ENCODE data around the gene NCBP1.

The NCBP1 gene

DNA sequence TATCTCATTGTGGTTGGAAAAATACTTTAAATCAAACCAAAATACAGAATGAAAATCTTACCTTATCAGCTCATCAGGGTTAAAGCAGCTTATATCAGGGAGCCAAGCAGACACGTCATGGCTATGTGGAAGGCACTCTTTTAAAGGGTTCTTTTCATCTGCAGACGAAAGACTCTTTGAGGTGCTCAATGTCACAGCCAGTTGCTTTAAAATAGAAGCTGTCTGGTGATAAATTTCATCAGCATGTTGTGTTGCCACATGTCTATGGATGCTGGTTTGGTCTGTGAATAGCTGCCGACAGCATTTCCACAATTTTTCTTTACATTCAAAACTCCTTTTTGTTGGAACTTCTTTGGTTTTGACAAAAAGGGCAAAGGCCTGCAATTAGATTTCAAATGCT lies 8.0 kb upstream of the NCBP1 start:
- DNase-seq = no peak

DNA sequence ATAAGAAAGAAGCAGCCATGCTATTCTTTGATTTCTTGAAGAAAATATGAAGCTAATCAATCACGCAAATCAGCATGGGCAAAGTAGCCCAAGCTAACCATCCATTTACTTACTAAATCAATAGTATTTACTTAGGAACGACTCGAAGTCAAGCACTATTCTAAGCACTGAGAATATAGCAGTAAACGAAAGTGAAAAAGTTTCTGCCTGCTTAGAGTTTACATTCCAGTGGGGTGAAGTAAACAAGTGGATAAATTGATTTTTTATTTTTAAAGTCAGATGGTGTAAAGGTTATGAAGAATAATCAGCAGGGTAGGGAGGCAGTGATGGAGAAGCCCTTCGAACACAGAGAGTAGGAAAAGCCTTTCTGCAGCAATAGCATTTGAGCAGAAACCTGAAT lies 6.0 kb upstream of the NCBP1 start:
- DNase-seq = no peak

- DNase-seq = no peak
Measured at GRCh38 chr9:97628668-97629067, 5.0 kb upstream of the NCBP1 start.

- DNase-seq = no peak
Measured at GRCh38 chr9:97629156-97629555, 4.5 kb upstream of the NCBP1 start.

DNA sequence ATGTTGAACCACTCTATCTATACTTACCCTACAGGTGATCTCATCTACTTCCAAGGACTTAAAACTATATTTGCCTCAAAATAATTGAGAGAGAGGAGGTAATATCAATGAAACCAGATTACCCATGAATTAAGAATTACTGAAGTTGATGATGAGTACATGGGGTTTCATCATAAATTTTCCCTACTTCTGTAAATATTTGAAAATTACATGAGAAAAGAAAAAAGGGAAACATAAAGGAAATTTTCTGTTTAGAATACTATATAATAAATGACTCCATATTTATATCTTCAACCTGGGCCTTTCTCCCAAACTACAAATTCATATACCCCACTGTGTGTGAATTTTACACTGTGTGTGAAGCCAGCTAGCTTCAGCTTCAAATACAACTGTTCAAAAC lies 3.0 kb upstream of the NCBP1 start:
- DNase-seq = no peak

DNA sequence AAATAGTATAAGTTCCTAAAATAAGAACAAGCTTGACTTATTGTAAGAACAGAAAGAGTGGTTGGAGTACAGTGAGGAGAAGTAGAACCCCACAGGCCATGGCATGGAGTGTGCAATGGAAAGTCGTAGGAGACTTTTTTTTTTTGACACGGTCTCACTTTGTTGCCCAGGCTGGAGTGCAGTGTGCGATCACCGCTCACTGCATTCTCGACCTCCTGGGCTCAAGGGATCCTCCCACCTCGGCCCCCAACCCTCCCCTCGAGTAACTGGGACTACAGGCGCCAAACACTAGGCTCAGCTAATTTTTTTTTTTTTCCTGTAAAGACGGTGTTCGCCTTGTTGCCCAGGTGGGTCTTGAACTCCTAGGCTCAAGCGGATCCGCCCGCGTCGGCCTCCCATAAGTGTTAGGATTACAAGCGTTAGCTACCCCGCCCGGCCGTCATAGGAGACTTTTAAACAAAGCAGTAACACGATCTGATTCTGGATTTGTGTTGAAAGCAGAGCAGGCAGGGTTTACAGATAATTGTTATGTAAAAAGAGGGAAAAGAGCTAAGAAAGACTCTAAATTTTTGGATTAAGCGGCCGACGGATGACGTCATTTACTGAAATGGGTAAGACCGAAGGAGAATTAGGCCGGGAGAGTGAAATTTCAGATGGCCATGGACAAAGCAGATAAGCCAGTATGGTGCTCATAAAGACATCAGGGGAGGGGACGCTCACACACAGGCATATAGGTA lies 1.2 kb upstream of the NCBP1 start:
- peak; percentile 29 for DNase-seq

DNA sequence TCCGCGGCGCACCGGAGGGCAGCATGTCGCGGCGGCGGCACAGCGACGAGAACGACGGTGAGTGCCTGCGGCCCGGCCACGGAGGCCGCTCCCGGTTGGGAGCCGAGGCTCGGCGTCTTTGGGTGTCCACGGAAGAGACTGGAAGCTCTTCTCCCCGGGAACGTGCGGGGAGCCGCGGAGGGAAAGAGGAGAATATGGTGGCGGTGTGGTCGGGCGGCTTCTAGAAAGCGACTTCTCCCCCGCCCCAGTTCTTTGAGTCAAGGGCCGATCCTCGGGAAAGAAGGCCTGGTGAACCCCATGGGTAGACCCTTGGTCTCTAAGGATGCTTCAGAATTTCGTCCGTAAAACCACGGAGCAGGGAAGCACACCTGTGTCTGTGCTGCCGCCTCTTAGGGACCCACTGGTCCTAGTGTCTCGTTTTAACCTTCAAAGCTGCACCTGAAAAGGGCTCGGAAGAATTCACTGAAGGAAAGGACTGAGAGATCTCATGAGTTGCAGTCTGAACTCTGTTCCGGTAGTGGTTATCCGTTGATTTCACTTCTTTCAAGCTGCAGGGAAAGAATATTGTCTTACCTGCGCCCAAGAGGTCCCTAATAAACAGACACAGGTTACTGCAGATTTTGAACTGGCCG lies 354 bp downstream of the NCBP1 start:
- DNase-seq = no peak

DNA sequence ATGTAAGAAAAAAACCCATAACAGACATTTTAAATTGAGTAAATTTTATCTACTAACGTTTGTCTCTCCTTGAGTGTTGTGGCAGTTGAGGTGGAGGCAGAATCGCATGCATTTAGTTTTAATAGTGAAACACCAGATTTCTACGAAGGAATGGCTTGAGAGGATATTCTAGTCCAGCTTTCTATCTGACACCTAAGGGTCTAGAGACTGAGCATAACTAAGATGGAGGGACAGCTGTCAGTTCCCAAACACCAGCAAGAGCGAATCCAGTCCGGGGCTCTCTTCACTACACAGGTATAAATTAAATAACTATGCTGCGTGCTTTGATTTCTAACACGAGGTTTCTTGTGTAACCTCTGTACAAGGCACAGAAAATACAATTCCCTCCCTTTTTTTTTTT lies 1.4 kb downstream of the NCBP1 start:
- DNase-seq = no peak

GRCh38 chr9:97636903-97637302 lies 3.3 kb downstream of the NCBP1 start:
- no peak for DNase-seq

DNA sequence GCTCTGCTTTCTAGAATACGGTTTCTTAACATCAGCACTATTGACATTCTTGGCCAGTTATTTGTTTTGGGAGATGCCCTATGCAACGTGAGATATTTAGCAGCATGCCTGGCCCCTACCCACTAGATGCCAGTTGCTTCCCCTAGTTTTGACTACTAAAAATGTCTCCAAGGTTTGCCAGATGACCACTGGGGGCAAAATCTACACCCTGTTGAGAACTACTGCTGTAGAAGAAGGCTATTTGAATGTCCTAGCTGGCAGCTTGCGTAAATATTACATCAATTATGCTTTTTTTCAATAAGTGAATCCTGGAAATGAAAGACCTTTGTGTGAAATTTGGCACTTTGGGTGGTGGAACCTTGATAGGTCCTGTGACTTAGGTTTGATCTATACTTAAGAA lies 5.0 kb downstream of the NCBP1 start:
- no peak for DNase-seq

GRCh38 chr9:97640325-97640724 lies 6.7 kb downstream of the NCBP1 start:
- DNase-seq = no peak

DNA sequence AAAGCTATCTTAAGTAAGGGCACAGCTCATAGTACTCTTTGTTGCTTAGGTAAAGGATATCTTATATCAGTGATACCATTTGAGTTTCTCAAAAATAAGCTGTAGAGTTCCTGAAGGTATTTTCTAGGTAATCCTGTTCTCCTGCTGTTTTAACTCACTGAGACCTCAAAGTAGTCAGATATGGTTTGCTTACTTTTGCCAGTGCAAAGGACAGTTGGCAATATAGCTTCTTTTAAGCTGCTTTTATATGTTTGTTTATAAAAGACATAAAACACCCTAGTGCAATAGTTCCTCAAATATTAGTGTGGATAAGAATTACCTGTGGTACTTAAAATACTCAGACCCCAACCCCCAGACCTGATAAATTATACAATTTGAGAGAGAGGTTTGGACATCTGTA lies 12.1 kb downstream of the NCBP1 start:
- no peak for DNase-seq

DNA sequence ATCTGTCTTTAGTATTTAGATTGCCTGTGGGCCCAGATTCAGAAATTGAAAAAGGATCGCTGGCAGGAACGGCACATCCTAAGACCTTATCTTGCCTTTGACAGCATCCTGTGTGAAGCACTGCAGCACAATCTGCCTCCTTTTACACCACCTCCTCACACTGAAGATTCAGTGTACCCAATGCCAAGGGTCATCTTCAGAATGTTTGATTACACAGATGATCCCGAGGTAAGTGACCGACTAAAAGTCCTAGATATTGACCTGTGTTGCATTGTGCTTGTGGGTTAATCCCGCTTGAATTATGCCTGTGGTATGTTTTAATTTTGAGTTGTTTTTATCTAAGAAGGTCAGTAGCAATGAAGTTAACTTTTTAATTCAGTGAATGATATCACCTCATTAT lies 14.4 kb downstream of the NCBP1 start:
- DNase-seq = no peak

GRCh38 chr9:97651646-97652045 lies 18.0 kb downstream of the NCBP1 start:
- no peak for DNase-seq

DNA sequence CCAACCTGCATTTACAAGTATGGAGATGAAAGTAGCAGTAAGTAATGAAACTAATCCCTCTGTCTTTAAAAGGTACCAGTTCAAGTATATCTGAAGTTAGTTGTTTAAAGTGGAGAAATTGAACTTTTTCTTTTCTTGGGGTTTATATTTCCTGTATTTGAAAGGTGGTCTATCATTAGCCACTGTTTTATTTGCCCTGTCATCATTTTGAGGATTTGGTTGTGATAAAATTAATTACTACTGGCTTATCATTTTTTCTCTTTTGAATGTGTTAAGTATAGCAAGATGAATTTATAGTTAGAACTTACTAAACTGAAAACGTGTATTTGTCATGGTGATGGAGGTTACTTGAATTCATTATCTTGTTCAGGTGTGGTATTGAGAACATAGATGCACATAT lies 25.1 kb downstream of the NCBP1 start:
- DNase-seq = no peak

DNA sequence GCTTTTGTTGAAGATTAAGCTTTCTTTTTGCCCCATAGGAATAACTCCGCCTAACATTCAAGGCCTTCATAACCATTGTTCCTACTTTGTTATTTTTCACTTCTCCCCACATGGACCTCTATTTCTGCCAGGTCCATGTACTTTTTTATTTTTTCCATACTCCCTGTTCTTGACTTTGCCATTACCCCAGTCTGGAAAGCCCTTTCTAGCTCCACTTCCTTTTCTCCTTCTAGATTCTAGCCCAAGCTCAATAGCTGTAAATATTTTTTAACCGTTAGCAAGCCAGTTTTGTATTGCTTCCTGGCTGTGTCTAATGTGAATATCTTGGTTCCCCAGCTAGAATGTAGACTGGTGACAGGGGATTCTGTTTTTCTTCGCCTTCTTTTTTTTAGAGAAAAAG lies 26.1 kb downstream of the NCBP1 start:
- DNase-seq = no peak

DNA sequence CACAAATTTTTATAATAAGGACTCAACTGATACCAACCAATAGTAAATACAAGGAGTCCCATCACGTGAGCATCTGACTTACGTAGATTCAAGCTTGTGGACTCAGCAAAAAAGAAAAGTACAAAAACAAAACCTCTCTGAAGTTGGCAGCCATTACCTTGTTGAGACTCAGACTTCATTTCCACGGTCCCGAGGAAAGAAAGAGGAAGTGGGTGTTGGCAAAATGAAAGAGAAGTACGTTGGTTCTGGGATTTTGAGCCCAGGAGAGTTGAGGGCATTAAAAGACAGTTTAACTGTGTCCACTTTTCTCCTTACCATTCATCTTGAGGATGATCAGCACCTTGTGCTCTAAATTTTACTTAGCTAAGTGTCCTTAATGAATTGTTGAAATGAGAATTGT lies 26.7 kb downstream of the NCBP1 start:
- no peak for DNase-seq

GRCh38 chr9:97660847-97661246 lies 27.2 kb downstream of the NCBP1 start:
- DNase-seq = no peak

DNA sequence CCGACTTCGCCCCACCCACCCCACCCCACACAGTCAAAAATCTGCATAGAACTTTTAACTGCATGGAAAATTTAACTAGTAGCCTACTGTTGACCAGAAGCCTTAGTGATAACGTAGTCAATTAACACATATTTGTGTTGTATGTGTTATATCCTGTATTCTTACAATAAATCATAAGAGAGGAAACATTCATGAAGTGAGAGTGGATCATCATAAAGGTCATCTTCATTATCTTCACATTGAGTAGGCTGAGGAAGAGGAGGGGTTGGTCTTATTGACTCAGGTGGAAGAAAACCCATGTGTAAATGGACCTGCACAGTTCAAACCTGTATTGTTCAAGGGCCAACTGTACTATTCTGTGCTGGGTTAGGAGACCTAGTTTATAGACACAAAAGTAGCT lies 32.1 kb downstream of the NCBP1 start:
- DNase-seq = no peak

DNA sequence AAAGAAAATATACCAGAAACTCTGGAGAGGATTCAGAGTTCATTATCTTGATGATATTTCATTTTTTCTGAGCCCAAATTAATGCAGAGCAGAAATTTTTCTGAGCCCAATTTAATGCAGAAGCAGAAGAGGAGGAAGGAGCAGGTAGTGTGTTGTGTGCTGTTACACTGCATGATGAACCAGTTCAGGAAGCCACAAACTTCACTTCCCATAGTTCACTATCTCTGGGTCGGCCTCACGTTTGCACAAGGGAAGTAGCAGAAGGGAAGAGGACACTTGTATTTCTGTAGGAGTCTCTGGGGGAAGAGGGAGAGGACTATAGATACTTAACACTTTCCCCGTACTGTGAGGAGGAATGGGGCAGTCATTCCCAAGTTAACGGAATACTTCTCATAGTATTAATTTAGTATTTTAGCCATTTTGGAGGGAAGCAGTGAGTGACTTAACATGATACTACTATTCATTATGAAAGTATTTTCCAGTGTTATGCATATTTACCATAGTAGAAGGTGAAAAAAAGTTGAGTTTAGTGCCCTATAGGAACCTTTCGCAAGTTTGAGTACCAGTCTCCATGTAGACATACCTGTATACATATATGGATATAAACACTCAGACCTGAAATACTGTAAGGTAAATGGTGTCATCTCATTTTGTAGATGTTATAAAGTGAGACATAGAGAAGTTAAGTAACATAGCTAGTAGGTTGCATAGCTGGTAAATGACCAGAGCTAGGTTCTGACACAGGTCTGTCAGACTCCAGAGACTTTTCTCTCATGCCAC lies 33.5 kb downstream of the NCBP1 start:
- no peak for DNase-seq

DNA sequence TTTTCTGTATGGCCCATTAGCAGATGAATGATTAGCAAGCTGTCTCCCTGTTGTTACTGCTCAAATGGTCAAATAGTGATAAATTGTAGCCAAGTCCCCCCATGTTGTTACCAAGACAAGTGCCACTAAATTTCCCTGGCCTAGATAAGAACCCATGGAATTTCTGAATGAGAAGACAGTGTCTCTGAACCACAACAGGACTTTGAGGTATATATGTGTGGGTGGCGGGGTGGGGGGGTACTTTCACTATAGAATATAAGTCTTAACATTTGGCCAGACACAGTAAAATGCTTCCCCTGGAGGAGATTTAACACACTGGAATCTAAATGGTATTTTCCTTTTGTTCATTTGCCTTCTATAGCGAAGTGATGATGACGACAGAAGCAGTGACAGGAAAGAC lies 34.9 kb downstream of the NCBP1 start:
- no peak for DNase-seq

GRCh38 chr9:97670586-97670985 lies 37.0 kb downstream of the NCBP1 start:
- DNase-seq = no peak

DNA sequence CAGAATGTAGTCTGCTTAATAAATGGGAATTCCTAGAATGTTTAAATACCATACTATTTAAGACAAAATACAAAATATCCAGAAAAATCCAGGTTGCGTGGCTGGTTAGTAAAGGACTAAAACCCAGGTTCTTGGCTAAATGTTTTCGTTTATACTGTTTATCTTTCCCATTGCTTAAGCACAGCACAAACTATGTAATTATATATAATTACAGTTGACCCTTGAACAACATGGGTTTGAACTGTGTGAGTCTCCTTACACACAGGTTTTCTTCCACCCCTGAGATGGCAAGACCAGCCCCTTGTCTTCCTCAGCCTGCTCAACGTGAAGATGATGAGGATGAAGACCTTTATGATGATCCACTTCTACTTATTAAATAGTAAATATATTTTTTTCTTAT lies 38.8 kb downstream of the NCBP1 start:
- no peak for DNase-seq

GRCh38 chr9:97673922-97674321 lies 40.3 kb downstream of the NCBP1 start:
- no peak for DNase-seq

Measured in activated T-cell treated with anti-CD3 and anti-CD28 coated beads, Interleukin-2, amount 50 U/mL, for 1 hour (primary cell).